ENCODE data around the gene PAGR1.
"Not testable (repeated sequence)": the region's sequence is repeated elsewhere in the genome, so short reads cannot be mapped to it uniquely, and the experiment has no call there.

PAGR1 gene

DNA sequence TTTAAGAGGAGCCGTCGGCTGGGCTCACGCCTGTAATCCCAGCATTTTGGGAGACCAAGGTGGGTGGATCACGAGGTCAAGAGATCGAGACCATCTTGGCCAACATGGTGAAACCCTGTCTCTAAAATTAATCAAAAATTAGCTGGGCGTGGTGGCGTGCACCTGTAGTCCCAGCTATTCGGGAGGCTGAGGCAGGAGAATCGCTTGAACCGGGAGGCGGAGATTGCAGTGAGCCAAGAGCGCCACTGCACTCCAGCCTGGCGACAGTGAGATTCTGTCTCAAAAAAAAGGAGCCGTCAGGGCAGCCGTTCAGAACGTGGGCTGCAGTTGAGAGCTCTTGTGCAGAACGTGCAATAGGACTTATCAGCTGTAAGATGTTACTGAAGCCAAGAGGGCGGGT, 22.8 kb upstream of the PAGR1 start:
- DNase-seq = not testable (repeated sequence)

DNA sequence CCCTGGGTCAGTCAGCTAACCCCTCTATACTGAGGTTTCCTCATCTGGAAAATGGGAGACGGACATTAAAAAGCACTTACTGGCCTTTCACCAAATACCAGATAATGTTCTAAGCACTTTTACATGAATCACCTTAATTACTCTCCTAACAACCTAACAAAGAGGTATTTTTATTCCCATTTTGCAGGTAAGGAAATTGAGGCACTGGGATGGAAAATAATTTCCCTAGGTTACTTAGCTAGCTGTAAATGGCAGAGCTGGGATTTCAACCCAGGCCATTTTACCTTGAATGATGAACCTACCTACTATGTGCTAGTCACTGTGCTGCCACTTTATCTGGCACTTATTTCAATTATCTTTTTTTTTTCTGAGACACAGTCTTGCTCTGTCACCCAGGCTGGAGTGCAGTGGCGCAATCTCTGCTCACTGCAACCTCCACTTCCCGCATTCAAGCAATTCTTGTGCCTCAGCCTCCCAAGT, 21.7 kb upstream of the PAGR1 start:
- no peak for DNase-seq

DNA sequence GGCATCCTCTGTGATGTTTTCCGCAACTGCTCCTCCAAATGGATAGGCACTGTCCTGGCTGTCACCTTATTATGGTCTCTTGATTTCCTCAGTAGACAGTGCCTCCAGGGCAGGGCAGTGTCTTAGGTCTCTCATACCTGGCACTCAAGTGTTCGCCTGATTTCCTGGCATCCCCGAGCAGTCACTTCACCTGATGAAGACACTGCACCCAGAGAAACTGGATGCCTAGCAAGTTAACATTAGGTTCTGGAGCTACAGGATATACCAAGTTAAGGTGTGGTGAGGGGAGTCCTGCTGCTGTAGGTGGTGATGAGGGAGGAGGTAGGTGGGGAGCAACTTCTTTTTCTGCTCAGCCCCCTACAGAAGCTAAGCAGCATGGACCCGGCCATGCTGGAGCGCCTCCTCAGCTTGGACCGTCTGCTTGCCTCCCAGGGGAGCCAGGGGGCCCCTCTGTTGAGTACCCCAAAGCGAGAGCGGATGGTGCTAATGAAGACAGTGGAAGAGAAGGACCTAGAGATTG, 13.5 kb upstream of the PAGR1 start:
- DNase-seq = no peak

DNA sequence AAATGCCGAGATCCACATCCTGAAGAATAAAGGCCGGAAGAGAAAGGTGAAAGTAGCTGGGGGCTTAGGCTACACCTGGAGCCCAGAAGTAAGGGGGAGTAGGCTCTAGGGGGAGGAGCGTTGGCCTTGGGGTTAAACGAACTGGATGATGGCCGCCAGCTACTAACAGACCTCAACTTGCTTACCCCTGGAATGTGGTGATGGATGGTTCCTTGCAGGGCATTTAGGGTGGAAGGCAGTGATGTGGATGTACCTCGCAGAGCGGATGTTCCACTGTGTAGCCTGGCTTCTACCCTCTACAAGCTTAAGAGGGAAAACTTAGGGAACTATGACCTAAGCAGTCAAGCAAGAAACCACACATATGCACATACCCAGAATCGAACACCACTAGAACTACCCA, 11.9 kb upstream of the PAGR1 start:
- no peak for DNase-seq

DNA sequence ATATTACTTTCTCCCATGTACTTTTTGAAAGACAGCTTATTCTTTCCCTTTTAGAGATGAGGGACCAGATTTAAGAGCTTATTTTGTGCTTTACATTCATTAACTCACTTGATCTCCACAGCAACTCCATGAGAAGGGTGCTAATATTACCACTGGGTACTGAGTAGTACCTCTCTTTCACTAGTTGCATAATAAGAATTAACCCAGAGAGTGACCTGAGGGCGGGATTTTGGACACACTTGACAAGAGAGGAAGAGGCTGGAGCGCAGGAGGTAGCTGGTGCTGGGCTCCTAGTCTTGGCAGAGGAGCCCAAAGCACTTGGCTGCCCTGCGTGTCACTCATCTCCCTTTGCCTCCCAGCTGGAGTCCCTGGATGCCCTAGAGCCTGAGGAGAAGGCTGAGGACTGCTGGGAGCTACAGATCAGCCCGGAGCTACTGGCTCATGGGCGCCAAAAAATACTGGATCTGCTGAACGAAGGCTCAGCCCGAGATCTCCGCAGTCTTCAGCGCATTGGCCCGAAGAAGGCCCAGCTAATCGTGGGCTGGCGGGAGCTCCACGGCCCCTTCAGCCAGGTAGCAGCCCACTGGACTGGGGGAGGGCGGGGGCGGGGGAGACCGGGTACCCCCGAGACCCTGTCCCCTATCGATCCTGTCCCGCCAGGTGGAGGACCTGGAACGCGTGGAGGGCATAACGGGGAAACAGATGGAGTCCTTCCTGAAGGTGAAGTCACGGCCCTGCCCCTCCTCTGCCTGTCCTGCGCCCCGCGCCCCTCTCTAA, 11.3 kb upstream of the PAGR1 start:
- no peak for DNase-seq

DNA sequence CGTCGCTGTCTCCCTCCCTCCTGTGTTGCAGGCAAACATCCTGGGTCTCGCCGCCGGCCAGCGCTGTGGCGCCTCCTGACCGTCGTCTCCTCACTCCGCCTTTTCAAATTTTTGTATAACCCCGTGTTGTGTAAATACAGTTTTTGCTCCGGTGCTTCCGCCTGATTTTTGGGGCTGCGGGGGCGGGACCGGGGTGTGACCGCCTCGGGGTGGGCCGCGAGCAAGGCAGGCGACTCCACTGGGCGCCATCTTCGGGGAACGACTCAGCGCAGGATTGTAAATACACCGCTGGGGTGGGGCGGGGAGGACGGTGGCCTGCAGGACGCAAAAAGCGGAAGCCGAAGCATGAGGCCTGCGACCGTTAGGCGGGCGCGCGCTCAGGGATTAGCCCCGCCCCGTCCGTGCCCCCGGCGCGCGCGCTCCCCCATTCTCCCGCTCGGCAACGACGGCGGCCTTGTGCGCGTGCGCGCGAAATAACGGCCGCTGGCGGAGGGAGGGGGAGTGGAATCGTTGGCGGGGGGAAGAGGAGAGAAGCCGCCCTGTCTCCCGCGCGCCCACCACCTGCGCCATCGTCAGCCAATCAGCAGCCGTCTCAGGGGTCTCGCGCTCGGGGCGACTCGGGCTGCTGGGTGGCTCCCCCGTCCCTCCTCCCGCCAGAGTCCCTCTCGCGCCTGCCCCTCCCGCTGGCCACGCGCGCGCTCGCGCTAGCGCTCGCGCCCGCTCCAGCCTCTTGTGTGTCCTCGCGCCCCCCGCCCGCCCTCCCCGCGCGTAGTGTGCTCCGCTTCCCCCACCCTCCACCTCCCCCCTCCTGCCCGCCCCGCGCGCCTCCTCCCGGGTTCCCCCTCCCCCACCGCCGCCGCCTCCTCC, 10.5 kb upstream of the PAGR1 start:
- DNase-seq = peak; percentile 98

DNA sequence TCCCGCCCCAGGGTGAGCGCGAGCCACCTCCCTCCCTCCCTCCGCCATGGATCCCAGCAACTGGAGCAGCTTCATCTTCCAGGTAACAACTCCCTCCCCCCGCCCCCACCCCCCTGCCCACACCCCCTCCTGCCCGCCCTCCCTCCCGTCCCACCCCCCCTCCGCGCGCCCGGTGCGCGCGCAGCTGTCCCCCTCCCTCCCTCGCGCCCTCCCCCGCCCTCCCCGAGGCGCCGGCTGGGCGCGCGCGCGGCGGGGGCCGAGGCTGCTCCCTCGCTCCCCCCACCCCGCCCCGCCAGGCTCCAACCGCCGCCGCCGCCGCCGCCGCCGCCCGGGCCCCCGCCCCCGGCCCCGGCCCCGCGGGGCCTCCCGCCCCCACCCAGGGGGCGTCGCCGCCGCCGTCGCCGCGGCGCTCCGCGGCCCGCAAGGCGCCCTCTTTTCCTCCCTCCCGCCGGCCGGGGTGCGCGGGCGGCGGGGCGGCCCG, 9.8 kb upstream of the PAGR1 start, which contains the start of gene MAZ:
Gene MAZ (plus strand): TSS at position 431 of the 481 bp plus-strand sequence. CDS start 173 bp downstream, outside the sequence.
- DNase-seq = no peak

DNA sequence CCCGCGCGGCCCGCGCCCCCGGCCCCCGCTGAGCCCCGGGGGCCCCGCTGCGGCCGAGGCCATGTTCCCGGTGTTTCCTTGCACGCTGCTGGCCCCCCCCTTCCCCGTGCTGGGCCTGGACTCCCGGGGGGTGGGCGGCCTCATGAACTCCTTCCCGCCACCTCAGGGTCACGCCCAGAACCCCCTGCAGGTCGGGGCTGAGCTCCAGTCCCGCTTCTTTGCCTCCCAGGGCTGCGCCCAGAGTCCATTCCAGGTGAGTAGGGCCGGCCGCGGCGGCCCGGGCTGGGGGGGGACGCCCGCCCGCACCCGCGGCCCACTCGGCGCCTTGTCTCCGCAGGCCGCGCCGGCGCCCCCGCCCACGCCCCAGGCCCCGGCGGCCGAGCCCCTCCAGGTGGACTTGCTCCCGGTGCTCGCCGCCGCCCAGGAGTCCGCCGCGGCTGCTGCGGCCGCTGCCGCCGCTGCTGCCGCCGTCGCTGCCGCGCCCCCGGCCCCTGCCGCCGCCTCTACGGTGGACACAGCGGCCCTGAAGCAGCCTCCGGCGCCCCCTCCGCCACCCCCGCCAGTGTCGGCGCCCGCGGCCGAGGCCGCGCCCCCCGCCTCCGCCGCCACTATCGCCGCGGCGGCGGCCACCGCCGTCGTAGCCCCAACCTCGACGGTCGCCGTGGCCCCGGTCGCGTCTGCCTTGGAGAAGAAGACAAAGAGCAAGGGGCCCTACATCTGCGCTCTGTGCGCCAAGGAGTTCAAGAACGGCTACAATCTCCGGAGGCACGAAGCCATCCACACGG, 9.1 kb upstream of the PAGR1 start:
- peak; percentile 62 for DNase-seq

DNA sequence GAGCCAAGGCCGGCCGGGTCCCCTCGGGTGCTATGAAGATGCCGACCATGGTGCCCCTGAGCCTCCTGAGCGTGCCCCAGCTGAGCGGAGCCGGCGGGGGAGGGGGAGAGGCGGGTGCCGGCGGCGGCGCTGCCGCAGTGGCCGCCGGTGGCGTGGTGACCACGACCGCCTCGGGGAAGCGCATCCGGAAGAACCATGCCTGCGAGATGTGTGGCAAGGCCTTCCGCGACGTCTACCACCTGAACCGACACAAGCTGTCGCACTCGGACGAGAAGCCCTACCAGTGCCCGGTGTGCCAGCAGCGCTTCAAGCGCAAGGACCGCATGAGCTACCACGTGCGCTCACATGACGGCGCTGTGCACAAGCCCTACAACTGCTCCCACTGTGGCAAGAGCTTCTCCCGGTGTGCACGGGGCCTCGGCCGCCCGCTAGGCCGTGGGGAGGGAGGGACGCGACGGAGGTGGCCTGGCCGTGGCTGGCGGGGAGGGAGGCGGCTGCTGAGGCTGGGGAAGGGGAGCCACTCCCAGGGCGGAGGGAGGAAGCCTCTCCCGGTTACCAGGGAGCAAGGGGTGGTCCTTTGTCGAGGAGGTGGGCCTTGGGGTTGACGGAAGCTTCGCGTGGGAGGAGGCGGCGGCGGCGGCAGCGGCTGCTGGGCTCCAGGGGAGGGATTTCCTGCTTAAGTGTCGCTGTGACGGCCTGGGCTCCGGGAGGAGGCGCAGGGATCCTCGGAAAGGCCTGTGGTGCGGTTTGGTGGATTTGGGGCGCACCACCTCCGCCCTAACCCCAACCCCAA, 8.3 kb upstream of the PAGR1 start:
- DNase-seq = peak; percentile 90

DNA sequence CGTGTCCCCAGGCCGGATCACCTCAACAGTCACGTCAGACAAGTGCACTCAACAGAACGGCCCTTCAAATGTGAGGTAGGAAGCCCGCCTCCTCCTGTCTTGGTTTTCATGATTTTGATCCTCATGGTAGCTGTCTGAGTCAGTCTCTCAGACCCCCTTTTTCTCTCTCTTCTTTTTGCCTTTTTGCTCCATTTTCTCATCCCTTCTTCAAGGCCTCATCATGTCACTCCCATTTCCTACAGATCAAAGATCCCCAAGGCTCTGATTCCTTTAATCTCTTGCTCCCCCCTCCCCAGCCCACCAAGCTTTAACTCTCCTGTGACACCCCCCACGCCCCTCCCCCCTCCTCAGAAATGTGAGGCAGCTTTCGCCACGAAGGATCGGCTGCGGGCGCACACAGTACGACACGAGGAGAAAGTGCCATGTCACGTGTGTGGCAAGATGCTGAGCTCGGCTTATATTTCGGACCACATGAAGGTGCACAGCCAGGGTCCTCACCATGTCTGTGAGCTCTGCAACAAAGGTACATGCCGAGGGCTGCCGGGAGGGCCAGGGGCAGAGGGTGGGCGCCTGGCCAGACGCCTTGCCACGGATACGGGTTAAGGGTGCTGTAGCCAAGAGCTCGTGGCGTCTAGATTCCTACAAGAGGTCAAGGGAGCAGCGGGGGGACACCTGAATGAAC, 7.6 kb upstream of the PAGR1 start:
- peak; percentile 40 for DNase-seq

DNA sequence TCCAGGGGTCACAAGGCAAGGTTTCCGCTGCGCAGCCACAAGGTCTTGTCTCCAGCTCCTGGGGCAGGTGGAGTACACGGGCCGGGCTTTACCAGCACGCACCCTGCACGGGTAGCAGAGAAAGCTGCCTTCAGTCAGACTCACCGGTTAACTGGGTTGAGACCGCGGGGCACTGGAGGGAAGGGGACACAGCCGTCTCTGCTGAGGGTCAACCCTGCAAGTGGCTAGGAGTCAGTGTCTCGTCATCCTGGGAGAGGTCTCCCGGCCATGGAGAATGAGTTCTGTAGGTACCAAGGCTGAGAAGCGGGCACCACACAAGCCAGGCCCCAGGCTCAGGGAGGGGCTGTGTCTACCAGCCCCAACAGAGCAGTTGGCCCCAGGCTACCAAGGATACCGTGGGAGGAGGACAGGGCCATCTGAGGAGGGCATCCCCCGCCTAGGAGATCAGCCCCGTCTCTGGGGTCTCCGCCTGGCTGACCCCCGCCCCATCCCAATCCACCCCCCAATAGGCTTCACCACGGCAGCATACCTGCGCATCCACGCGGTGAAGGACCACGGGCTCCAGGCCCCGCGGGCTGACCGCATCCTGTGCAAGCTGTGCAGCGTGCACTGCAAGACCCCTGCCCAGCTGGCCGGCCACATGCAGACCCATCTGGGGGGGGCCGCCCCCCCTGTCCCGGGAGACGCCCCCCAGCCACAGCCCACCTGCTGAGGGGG, 6.8 kb upstream of the PAGR1 start:
- no peak for DNase-seq

DNA sequence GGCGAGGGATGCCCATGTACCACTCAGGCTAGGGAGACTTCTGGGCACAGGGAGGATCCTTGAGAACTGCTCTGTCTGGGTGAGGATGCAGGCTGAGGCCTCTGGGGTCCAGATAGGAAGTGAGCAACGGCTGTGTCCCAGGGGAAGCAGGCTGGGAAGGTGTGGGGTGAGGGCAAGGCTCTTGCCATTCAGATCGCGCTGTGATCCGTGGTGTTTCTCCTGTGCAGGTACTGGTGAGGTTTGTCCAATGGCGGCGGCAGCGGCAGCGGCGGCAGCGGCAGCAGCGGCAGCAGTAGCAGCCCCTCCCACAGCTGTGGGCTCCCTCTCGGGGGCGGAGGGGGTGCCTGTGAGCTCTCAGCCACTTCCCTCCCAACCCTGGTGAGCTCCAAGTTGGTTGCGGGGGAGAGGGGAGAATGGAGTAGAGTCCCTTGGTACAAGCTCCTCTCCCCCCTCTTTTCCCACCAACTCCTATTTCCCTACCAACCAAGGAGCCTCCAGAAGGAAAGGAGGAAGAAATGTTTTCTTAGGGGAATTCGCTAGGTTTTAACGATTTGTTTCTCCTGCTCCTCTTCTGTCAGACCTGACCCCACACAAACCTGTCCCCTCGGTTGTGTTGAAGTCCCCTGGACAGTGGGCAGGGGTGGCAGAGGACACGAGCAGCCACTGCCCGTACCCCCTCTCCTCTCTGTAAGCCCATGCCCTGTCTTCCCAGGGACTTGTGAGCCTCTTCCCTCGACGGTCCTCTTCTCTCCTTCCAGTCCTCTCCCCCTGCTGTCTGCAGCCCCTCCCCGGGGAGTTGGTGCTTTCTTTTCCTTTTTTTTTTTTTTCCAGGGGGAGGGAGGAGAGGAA, 5.9 kb upstream of the PAGR1 start:
- DNase-seq = peak; percentile 51

DNA sequence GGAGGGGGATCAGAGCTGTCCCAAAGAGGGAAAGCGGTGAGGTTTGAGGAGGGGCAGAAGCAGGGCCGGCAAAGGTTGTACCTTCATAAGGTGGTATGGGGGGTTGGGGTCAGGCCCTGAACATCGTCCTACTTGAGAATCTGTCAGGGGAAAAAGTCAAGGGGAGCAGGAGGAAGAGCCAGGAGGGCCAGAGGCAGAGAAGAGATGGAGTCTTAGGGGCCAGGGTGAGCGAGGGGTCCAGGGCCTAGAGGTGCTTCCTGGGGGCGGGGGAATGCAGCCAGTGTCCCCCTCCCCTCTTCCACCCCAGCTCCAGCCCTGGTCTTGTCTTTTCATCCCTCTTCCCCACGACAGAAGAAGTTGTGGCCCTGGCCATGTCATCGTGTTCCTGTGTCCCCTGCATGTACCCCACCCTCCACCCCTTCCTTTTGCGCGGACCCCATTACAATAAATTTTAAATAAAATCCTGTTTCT, 5.2 kb upstream of the PAGR1 start:
- DNase-seq = no peak

DNA sequence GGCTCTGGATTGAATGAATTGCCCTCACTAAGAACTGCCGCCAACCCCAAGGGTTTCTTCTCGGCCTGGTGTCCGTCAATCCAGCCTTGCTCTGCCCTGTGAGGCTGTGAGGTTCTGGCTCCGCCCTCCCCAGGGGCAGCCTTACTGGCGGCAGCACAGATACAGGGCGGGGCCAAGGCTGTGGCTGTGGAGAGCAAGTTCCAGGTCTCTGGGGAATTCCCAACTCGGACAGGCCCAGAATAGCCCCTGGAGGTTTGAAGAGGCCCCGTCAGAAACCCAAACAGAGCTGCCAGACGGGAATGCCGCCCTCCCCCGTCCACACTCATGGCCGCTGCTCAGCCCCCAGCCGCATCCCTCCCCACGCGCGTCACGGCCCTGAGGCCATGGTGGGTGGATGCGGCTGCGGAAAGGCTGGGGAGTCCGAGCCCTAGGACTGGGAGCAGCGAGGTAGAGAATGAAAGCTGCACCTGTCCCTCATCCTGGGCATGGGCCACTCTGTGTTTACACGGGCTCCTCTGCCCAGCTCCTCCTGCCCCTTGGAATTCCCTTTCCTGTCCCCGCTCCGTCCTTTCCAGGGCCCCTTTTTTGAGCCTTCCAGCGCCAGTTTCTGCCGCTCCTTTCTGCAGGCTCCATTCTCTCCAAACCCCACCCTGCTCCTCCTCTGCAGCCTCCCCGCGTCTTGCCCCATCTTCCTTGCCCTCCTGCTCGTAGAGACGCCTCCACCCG, 4.6 kb upstream of the PAGR1 start:
- DNase-seq = peak; percentile 77

DNA sequence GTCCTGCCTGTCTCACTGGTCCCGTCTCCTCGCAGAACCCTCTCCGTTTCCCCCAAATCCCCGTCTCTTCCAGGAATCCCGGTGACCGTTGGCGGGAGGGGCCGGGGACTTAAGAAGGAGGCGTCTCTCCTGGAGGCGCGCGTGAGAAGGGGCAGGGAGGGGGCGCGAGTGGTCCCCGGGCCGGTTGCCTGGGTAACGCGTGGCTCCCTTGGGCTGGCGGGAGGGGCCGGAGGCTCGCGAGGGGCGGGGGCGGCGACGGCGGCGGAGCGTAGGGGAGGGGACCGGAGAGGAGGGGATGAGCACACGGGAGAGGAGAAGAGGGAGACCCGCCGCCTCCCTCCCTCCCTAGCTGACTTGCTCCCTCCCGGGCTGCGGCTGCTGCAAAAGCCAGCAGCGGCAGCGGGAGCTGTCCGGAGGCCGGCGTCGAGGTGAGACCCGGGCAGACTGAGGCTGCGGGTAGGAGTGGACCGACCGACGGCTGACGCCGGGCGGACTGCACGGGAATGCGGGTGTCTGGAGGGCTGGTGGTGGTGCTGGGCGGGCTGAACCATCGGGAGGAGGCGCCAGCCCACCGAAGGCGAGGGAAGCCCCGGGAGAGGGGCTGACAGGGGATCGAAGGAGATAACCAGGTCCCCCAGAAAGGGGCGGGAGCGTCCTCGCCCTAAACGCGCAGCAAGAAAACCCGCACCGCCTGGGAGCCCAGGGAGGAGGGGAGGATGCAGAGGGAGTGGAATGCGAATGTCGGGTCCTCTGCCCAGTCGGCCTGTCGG, 3.9 kb upstream of the PAGR1 start, which contains the start of gene PRRT2:
Gene PRRT2 (plus strand): TSS at position 298 of the 770 bp plus-strand sequence. CDS start 862 bp downstream, outside the sequence.
- DNase-seq = peak; percentile 70

DNA sequence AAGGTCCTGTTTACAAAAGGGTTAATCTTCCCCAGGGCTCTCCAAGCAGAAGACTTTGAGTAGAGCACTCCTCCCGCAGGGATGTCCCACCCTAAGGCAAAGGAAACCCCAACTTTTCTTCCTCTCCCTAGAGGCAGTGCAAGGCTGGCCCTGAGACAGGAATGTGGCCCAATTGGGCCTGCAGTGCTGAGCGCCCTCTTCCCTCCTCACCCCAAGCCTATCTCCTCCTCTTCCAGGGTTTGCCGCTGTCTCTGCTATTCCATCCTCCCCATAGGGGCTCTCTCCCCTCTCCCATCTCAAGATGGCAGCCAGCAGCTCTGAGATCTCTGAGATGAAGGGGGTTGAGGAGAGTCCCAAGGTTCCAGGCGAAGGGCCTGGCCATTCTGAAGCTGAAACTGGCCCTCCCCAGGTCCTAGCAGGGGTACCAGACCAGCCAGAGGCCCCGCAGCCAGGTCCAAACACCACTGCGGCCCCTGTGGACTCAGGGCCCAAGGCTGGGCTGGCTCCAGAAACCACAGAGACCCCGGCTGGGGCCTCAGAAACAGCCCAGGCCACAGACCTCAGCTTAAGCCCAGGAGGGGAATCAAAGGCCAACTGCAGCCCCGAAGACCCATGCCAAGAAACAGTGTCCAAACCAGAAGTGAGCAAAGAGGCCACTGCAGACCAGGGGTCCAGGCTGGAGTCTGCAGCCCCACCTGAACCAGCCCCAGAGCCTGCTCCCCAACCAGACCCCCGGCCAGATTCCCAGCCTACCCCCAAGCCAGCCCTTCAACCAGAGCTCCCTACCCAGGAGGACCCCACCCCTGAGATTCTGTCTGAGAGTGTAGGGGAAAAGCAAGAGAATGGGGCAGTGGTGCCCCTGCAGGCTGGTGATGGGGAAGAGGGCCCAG, 3.0 kb upstream of the PAGR1 start:
- no peak for DNase-seq

All from CD4-positive, alpha-beta T cell treated with Interleukin-17A for 4 hours (primary cell).